HepG2 (cell line): ENCODE data around the gene TOMM22. TPM values are rescaled to one million over a fixed set of nuclear protein-coding genes. Genes with fewer than 3 reads are reported as not detected.

Source experiments
- BCLAF1 ChIP-seq: fragments of 450-650 bp; IDR thresholded peaks from 2 replicates; pipeline ENCODE4 v1.6.1; 2017; ENCODE audit warnings: mild to moderate bottlenecking
- DNMT1 ChIP-seq: sonication (generic); formaldehyde crosslinking; IDR thresholded peaks from 2 replicates; pipeline ENCODE4 v1.5.1; 2020; ENCODE audit warnings: mild to moderate bottlenecking, missing genetic modification reagents
- IKZF4 ChIP-seq: sonication (generic); formaldehyde crosslinking; IDR thresholded peaks from 2 replicates; pipeline ENCODE4 v1.5.1; 2020; ENCODE audit warnings: borderline replicate concordance, mild to moderate bottlenecking, low read depth, missing genetic modification reagents; ENCODE audit errors: not compliant biosample characterization
- JUN ChIP-seq: sonication (generic); formaldehyde crosslinking; IDR thresholded peaks from 2 replicates; pipeline ENCODE4 v1.4.0; 2020; ENCODE audit warnings: mild to moderate bottlenecking, missing genetic modification reagents
- MAFG ChIP-seq: sonication (generic); formaldehyde crosslinking; IDR thresholded peaks from 2 replicates; pipeline ENCODE4 v1.5.1; 2020; ENCODE audit warnings: mild to moderate bottlenecking, missing genetic modification reagents
- NCOR1 ChIP-seq: fragments of 200-600 bp; sonication (generic); IDR thresholded peaks from 2 replicates; pipeline ENCODE4 v1.7.0; 2017; ENCODE audit warnings: antibody characterized with exemption, low read length, borderline replicate concordance
- PRMT3 ChIP-seq: sonication (generic); formaldehyde crosslinking; IDR thresholded peaks from 2 replicates; pipeline ENCODE4 v1.8.1; 2022; ENCODE audit warnings: low read depth, mild to moderate bottlenecking, moderate library complexity, missing genetic modification reagents, borderline replicate concordance
- RFXANK ChIP-seq: IDR thresholded peaks from 2 replicates; pipeline ENCODE4 v1.6.1; 2016
- SATB2 ChIP-seq: sonication (generic); formaldehyde crosslinking; IDR thresholded peaks from 2 replicates; pipeline ENCODE4 v1.5.0; 2020; ENCODE audit warnings: missing genetic modification reagents
- SYNCRIP ChIP-seq: fragments of 200-400 bp; formaldehyde crosslinking; IDR thresholded peaks from 2 replicates; pipeline ENCODE4 v1.6.1; 2018; ENCODE audit warnings: mild to moderate bottlenecking, low read depth, low read length; ENCODE audit not compliant: insufficient read depth
- ZFYVE20 ChIP-seq: sonication (generic); formaldehyde crosslinking; IDR thresholded peaks from 2 replicates; pipeline ENCODE4 v1.8.0; 2023; ENCODE audit warnings: low read depth, mild to moderate bottlenecking, moderate library complexity, missing genetic modification reagents, borderline replicate concordance
- ZMAT3 ChIP-seq: sonication (generic); formaldehyde crosslinking; conservative IDR thresholded peaks from 2 replicates; pipeline ENCODE4 v1.7.0; 2021; ENCODE audit warnings: missing genetic modification reagents
- ZNF235 ChIP-seq: sonication (generic); formaldehyde crosslinking; IDR thresholded peaks from 2 replicates; pipeline ENCODE4 v1.8.1; 2023; ENCODE audit warnings: mild to moderate bottlenecking, missing genetic modification reagents, borderline replicate concordance
- ZNF407 ChIP-seq: sonication (generic); formaldehyde crosslinking; IDR thresholded peaks from one replicate; pipeline ENCODE4 v1.5.1; 2020; ENCODE audit warnings: mild to moderate bottlenecking, missing genetic modification reagents; ENCODE audit errors: not compliant biosample characterization
- ZNF468 ChIP-seq: sonication (generic); formaldehyde crosslinking; IDR thresholded peaks from 2 replicates; pipeline ENCODE4 v1.8.0; 2022; ENCODE audit warnings: mild to moderate bottlenecking, moderate library complexity, missing genetic modification reagents
- ZNF615 ChIP-seq: sonication (generic); formaldehyde crosslinking; IDR thresholded peaks from 2 replicates; pipeline ENCODE4 v1.5.0; 2020; ENCODE audit warnings: mild to moderate bottlenecking, missing genetic modification reagents, borderline replicate concordance
- ZNF776 ChIP-seq: sonication (generic); formaldehyde crosslinking; IDR thresholded peaks from 2 replicates; pipeline ENCODE4 v1.4.0; 2020; ENCODE audit warnings: mild to moderate bottlenecking, missing genetic modification reagents
- ZUFSP ChIP-seq: sonication (generic); formaldehyde crosslinking; IDR thresholded peaks from 2 replicates; pipeline ENCODE4 v1.9.0; 2021; ENCODE audit warnings: missing genetic modification reagents, mild to moderate bottlenecking, borderline replicate concordance
- polyA plus RNA-seq, 8 experiments: library from polyadenylated mRNA; depleted of rRNA in 3 of 8; stranded (reverse) in 7 of 8; unstranded in 1 of 8; fragments of >200 nt; fragmentation: Illumina TruSeq in 4 of 8; extraction: Trizol in 4 of 8; gene quantifications; 2 replicates each; pipeline versions ENCODE4 v1.2.1 to v1.2.3, GENCODE V29; 2011 to 2016; ENCODE audit warnings: low read depth in 4 of 8, missing spikeins in 1 of 8, mixed read lengths in 1 of 8; ENCODE audit not compliant: insufficient read depth in 1 of 8
- total RNA-seq, 5 experiments: library from RNA; depleted of rRNA; stranded (reverse); fragments of >200 nt; fragmentation: Illumina TruSeq; extraction: Trizol; gene quantifications; 2 replicates each; pipeline ENCODE4 v1.2.3, GENCODE V29; 2016; ENCODE audit warnings: low read depth in 1 of 5

Gene TOMM22
- total and polyA plus RNA-seq, 2 of the 13 experiments (the other 11 are each of a cell fraction or from before 2014, with no cell fraction given), result 46.9 to 118 TPM

GRCh38 chr22:38707346-38707745, 25.6 kb downstream of the TOMM22 start (continued):
- no peak for TF ChIP-seq BCLAF1
- no peak for TF ChIP-seq ZMAT3 (CRISPR knock-in tag)
- no peak for TF ChIP-seq ZNF615
- no peak for TF ChIP-seq RFXANK (CRISPR knock-in tag)
- no peak for TF ChIP-seq ZNF407 (CRISPR knock-in tag)
- no peak for TF ChIP-seq DNMT1 (CRISPR knock-in tag)
- no peak for TF ChIP-seq NCOR1
- TF ChIP-seq SYNCRIP, result no peak
- no peak for TF ChIP-seq ZNF235 (CRISPR knock-in tag)
- TF ChIP-seq MAFG (CRISPR knock-in tag), result no peak
- TF ChIP-seq PRMT3, result no peak
- TF ChIP-seq JUN, result peak; percentile 61; the same call in 1 of the 2 replicates
- no peak for TF ChIP-seq IKZF4 (CRISPR knock-in tag)
- TF ChIP-seq ZNF776 (CRISPR knock-in tag), result no peak
- no peak for TF ChIP-seq SATB2
- TF ChIP-seq ZNF468 (CRISPR knock-in tag), result no peak
- no peak for TF ChIP-seq ZFYVE20
- no peak for TF ChIP-seq ZUFSP (CRISPR knock-in tag)
